Measurements from ENCODE around the gene C3orf18.

DNA sequence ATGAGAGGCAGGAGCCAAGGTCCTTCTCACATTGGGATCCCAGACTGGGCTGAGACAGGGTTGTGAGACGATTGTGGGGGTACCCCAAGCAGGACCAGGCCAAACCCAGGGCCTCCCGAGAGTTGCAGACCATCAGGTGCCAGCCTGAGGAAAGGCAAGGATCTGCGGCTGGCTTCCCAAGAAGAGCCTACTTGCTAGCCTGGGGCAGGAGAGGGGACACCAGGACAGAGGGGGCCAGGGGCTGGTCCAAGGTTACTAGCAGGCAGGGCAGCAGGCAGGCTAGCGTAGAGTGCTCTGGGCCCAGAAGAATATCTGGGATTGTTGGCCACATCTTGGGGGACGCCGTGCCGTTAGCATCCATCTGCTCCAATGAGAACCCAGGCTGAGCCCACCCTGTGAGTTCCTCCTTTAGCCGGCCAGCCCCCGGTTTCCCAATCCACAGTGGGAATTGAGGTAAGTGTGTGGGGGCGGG, 43.5 kb upstream of the C3orf18 start:
- TF ChIP-seq, protein P1, sequence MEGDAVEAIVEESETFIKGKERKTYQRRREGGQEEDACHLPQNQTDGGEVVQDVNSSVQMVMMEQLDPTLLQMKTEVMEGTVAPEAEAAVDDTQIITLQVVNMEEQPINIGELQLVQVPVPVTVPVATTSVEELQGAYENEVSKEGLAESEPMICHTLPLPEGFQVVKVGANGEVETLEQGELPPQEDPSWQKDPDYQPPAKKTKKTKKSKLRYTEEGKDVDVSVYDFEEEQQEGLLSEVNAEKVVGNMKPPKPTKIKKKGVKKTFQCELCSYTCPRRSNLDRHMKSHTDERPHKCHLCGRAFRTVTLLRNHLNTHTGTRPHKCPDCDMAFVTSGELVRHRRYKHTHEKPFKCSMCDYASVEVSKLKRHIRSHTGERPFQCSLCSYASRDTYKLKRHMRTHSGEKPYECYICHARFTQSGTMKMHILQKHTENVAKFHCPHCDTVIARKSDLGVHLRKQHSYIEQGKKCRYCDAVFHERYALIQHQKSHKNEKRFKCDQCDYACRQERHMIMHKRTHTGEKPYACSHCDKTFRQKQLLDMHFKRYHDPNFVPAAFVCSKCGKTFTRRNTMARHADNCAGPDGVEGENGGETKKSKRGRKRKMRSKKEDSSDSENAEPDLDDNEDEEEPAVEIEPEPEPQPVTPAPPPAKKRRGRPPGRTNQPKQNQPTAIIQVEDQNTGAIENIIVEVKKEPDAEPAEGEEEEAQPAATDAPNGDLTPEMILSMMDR (optimal IDR thresholded peaks at IDR 0.05 in 1 of 3, IDR thresholded peaks at IDR 0.05 in 1 of 3, conservative IDR thresholded peaks at IDR 0.05 in 1 of 3; ENCODE audit: extremely low read depth in 1 of 3, insufficient read depth in 2 of 3, low read length in 3 of 3): no peak
- TF ChIP-seq EZH2 (IDR thresholded peaks at IDR 0.05; ENCODE audit: low read length): no peak

Data from keratinocyte (primary cell).